HG03066 (cell line): ENCODE results near the gene AGAP1.

Experiments used
- ATAC-seq: cut with Tn5 transposase; IDR thresholded peaks from one replicate; pipeline ENCODE4 v1.9.1; 2021; ENCODE audit warnings: low read depth; ENCODE audit not compliant: unreplicated experiment

AGAP1 gene

DNA sequence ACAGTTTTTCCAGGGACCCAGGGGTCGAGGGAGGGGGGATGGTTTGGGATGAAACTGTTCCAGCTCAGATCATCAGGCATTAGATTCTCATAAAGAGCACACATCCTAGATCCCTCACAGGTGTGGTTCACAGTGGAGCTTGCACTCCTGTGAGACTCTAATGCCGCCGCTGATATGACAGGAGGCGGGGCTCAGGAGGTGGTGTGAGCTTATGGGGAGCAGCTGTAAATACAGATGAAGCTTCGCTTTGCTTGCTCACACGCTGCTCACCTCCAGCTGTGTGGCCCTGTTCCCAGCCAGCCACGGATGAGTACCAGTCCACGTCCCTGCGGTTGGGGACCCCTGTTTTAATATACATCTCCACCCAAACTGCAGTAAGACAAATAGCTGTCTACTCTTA, 204.2 kb downstream of the AGAP1 start:
- ATAC-seq: no peak

DNA sequence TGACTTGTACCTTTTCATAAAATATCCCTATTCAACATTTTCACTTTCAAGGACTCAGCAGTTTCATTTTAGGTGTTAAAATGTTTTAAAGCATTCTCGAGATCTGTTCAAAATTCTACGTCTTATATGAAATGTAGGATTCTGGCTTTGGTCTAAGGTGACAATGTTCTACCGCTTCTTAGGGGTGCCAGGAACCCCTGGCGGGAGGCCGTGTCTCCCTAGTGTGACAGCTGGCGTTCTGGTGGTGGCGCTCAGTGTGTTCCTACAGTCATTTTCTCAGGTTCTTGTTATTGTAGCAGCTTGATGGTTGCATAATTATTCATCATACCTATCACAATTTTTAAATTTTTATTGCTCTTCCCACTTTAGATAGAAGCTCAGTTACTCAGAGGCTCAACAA, 204.6 kb downstream of the AGAP1 start:
- no peak for ATAC-seq

DNA sequence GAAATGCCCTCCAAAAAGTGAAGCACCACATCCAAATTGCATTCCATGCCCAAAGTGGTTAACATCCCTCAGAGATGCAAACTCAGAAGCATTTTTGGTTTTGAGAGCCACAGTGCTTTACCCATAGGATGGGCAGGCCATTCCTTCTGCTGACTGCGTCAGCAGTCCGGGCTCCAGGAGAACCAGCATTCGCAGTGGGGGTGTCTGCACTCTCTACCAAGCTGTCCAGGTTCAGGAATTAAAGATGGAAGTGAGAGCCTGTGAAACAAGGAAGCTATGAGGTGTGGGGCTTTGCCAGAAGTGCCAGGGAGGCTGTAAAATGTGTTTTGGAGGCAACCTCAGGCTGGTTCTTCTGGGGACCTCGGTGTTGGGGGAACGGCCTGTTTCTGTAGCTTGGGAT, 205.7 kb downstream of the AGAP1 start:
- ATAC-seq: no peak

DNA sequence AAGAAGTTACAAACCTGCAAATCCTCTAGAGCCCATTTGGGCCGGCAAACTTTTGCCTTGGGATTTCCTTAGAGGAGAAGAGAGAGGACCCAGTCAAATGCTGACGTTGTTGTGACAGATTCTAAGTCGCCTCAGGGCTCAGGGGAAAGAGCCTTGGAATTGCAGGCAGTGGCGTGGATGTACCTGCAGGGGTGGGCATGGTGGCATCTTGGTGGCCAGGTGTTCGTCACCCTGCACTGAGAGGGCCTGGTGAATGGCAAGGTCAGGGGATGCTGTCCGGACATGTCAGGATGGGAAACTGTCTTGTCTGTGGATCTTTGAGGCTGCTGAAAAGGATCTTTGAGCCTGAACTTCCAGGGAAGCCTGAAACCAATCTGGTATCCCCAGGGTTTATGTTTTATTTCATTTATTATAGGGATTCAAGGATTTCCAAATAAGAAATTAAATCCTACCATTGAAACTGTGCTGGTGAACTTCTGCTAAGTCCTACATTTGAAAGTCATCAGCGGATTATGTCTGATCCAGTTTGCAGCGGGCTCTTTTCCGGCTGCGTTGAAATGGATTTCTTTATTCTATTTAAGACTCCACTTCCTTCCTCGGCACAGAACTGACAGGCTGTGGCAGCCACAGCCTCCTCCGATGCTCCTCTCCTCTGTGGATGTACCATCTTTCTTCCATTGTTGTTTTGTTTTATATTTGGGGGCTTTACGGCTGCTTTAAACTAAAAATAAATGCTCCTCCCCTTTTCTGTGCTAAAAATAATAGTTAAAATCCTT, 207.6 kb downstream of the AGAP1 start:
- no peak for ATAC-seq

DNA sequence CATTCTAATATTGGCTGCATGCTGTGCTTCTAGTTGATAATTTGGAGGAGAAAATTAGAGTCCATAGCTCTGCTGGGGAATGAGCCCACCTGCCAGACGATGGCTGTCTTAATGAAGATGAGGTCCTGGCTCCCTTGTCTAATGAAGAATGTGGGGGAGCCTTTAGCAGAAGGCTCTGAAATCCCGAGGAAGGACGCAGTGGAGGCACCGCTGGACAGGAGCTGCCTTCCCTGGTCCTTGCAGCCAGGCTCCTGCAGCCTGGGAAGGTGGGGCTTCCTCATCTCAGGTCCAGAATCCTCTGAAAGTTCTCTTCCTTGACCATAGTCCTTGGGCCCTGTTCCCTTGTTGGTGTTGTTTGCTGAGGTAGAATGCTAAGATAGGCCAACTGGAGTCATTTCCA, 208.3 kb downstream of the AGAP1 start:
- ATAC-seq: no peak

DNA sequence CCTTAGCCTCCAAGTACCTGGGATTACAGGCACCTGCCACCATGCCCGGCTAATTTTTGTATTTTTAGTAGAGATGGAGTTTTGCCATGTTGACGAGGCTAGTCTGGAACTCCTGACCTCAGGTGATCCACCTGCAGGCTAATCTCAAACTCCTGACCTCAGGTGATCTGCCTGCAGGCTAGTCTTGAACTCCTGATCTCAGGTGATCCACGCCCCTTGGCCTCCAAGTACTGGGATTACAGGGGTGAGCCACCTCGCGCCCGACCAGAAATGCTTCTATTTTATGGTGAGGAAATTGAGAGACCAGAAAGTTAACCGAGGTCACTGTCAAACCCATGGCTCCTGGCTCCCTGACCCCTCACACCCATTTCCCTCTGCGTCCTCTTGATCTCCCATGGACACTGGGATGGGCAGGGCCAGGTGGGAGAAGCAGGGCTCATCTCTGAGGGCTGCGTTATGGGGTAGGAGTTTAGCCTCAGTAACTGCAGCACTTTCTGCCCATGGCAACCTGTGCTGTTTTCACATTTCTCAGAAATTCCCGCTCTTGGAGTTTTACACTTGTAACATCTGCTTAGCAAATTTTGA, 210.0 kb downstream of the AGAP1 start:
- no peak for ATAC-seq

DNA sequence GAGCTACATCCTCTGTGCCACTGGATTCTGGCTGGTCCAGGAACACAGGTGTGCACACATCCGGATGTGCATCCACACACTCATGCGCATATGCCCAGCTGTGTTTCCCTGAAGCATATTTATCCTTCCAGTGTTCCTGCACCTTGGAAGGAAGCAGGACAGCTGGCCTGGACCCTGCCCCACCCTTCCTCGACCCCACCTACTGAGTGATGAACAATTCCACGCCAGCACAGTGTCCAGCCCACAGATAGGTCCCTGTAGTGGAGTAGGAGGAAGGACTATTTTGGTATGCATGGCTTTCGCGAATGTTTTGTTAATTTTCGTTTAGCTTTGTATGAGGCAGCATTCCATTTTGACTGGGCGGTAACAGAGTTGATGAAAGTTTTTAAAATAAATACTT, 211.5 kb downstream of the AGAP1 start:
- ATAC-seq: no peak

DNA sequence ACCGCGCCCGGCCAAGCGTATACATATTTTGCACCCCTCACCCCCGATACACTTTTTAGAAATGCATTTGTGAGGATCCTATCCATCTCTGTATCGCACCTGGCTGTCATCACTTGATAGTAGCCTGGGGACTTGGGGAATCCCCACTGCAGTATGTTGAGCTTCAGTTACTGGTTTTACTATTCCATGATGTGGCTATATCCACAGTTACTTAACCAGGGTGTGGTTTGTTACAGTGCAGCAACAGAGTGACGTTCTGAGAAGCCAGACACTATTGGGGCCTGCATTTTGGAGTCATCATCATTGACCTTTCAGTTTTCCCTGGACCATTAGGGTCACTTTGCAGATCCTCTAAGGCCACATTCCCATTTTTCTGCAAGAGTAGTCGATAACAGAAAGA, 212.7 kb downstream of the AGAP1 start:
- no peak for ATAC-seq

DNA sequence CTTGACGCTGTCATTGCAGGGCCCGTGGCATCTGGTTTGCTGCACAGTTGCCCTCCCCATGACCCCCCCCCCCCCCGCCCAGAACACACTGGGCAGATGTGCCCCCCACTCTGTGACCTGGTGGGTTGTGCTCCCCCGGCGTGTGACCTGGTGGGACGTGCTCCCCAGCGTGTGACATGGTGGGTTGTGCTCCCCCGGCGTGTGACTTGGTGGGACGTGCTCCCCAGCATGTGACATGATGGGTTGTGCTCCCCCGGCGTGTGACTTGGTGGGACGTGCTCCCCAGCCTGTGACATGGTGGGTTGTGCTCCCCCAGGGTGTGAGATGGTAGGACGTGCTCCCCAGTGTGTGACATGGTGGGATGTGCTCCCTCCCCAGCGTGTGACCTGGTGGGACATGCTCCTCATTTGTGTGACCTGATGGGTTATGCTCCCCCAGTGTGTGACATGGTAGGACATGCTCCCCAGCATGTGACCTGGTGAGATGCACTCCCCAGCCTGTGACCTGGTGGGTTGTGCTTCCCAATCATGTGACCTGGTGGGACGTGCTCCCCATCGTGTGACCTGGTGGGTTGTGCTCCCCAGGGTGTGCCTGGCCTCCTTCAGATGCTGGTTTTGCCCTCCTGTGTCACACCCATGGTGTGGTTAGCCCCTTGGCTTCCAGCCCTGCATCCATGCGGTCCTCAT, 213.7 kb downstream of the AGAP1 start:
- no peak for ATAC-seq

DNA sequence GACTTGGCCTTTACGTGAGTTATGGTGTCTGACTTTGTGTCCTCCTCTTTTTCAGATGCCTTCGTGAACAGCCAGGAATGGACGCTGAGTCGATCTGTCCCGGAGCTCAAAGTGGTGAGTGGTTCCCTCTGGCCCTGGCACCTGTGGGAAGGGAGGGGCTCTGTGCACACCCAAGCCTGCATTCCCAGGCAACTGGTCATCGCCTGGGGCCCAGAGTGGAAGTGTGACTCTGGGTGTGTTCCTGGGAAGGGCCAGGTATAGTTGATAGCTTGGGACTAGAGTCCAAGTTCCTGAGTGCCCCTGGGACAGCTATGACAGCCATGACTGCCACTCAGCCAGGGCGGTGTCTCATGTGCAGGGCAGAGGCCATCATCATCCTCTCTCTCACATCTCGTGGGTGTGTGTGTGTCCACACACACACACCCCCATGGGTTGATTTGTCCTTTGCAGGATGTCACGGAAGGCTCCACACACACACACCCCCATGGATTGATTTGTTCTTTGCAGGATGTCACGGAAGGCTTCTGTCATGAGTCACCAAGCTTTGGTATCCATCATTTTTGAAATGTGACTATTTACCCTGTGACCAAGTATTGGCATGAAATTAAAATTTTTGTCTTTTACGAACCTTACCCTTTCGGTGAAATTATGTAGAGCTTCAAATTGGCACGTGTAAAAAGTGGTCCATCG, 215.4 kb downstream of the AGAP1 start:
- ATAC-seq: no peak

DNA sequence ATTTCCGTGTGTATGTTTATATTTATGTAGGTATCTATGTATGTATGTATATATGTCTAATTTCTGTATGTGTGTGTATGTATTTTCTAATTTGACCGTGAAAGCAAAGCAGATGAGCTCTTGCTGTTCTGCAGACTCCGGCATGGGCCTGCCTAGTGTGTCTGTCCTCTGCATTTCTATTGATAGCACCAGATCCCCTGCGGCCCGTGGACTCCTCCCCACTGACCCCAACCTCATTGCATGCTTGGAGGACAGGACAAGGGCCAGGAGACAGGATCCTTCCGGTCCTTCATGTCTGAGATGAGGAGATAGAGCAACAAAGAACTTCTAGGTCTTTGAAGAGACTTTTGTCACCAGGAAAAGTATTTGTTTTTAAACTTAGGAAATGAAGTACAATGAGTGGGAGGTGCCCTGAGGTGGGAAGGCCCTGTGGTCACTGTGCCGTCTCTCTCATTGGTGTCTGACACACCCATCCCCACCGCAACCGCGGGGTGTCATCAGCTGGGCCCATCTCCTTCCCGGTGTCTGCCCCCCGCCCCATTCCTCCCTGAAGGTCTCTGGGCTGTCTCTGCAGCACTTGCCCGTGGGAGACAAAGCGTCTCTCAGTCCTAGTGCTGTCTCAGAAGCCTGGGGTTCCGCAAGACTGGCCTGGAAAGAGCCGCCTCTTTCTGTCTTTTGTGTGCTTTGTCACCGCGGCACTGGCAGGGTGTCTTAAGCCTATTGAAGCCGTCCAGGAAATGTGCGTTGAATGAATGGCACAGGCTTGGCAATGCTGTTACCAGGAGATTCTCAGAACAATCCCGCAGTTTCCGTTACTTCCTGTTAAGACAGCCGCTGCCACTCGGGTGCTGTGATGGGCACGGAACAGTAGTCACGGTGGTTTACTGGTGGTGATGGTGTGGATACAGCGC, 216.4 kb downstream of the AGAP1 start:
- ATAC-seq: no peak

DNA sequence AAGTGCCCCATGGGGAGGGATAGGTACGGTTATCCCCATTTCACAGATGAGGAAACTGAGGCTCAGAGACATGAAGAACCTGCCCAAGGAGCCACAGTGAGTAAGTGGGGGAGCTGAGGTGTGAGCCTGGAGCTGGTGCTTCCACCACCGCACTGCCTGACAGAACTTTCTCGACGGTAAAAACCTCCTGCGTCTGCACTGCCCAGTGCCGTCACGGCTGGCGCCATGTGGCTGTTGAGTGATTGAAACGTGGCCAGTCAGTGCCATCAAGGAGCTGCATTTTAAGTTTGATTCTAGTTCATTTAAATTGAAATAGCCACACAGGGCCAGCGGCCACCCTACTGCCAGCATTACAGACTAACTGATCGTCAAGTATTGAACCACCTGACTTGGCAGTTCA, 217.1 kb downstream of the AGAP1 start:
- ATAC-seq: no peak

DNA sequence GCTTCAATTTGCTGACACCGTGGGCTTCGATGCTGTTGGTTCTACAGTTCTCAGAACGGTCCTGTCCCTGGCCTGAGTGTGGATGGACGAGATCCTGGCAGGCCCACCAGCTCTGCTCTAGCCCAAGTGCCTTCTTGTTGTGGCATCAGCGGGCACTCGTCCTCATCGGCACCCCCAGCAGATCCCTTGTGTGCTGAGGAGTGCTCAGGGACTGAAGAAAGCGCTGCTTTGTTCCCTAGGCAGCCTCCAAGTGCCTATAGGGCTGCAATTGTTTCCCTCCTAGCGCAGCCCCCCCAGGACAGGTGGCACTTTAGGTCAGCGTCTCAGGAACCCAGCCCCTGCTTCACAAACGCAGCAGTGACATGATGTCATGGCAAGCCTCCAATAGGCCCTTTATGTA, 217.7 kb downstream of the AGAP1 start:
- no peak for ATAC-seq

DNA sequence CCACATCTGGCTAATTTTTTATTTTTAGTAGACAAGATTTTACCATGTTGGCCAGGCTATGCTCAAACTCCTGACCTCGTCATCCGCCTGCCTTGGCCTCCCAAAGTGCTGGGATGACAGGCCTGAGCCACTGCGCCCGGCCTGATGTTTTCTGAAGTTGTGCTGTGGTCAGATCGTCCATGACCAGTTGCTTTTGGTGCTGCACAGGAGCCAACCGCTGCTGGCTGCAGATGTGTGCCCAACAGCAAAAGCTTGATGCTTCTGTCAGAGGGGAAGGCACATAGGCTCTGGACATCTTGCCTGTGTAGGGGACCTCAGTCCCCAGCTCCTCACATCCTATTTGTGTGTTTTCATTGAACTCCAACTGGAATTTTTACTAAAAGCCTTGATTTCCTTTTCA, 218.3 kb downstream of the AGAP1 start:
- ATAC-seq: no peak

DNA sequence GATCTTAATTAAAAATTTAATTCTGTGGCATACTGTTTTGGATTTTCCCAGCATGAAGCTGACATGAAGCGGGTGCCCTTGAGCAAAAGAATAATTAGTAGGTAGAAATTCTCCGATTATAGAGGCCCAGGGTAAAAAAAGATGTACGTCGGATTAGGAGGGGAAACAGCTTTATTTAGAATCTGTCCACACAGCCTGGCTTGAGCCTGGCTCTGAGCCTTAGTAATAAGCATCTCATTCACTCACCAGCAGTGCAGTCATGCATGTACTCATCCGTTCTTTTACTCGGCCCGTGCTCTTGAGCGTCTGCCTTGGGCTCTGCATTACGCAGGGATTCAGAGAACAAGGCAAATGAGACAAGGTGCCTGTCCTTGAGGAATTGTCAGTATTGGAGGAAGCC, 219.3 kb downstream of the AGAP1 start:
- no peak for ATAC-seq

DNA sequence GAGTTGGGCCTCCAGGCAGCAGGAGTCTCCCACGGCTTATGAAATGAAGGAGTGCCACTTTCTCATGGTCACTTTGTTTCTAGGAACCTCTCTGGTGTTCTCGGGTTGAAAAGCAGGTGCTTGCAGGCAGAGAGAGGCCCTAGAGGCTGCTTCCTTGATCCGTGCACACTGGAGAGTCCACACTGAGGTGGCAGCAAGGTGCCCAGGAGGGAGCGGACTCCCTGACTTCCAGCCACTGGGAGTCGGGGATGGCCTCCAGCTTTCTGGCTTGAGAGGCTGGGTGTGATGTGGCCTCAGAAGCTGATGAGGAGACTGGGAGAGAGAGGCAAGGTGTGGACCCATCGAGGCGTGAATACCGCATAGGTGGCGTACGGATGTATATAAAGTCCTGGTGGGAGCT, 221.8 kb downstream of the AGAP1 start:
- ATAC-seq: no peak

DNA sequence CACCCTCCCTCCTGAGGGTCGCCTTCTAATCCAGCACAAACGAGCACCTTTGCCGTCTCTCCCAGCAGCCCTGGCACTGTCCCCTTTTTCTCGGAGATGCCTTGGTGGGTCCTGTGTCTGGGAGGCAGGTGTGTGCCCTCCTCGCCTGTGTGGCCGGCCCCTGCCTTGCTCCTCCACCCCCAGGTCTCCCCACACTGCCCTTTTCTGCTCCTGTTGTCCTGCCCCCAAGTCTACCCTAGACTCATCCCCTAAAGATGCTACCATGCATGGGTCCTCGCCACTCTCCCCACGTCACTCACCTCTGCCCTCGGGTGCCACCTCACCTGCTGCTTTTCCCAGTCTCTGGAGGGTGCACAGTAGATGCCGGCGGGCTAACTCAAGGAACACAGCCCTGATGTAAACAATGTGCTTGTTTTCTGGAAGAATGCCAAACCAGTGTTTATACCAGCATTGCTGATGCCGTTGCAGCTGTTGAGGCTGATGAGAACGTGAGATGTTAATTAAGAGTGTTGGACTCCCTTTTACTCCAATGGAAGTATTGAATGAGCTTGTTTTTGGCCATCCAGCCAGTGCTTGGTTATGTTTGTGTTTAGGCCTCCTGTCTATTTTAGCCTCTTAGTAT, 223.1 kb downstream of the AGAP1 start:
- no peak for ATAC-seq

DNA sequence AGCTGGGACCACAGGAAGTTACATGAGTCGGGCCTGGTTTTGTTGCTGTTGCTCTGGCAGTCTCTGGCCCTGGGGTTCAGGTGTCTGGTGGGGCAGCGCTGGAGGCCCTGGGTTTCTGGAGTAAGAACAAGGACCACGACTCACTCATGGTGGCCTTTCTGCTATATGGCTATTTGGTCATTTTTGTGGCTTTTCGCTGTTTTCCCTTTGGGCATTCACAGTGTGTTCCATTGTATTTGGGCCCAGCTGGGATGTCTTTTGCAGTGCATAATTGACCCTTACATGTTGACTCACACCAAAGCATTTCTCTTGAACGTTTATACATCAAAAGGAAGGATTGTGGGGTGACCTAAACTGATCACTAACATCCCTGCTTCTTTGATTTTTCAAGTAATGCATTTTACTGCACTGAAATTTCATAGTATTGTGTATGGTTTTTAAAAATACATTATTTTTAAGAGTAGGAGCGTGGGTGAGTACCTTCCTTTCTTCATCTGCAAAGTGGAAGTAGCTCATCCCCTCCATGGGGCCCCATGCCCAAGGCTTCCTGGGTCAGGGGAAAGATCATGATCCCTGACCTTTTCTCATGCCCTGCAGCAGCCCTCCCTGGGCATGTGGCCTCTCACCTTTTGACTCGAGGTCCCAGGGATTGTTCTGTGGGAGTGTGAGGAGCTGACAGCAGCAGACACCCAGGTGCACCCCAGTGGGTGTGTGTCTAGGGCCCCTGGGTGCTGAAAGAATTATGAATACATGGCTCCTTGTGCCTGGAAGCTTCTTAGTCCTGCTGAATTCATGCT, 225.5 kb downstream of the AGAP1 start:
- ATAC-seq: no peak

DNA sequence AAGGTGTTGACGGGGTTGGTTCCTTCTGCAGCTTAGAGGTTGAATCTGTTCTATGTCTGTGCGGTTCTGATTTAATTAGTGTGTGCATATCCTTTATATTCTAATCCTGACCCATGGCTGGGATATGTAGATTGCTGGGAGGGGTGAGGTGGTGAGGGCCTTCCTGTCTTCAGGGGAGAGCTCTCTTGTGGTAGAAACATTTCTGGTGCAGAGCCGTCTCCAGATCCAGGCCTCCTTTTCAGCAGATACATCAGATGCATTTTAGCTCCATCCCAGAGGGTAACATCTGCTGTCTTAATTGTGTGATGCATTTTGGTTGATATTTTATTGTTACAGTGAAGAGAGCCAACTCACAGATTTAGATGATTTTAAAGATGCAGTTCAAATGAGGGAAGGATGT, 227.8 kb downstream of the AGAP1 start:
- no peak for ATAC-seq
